HG02943 (cell line): Measurements from ENCODE around the gene PGC.

Source experiments
- ATAC-seq: cut with Tn5 transposase; IDR thresholded peaks from one replicate; pipeline ENCODE4 v1.9.1; 2021; ENCODE audit warnings: mild to moderate bottlenecking, low read depth, moderate library complexity; ENCODE audit not compliant: unreplicated experiment

PGC gene

DNA sequence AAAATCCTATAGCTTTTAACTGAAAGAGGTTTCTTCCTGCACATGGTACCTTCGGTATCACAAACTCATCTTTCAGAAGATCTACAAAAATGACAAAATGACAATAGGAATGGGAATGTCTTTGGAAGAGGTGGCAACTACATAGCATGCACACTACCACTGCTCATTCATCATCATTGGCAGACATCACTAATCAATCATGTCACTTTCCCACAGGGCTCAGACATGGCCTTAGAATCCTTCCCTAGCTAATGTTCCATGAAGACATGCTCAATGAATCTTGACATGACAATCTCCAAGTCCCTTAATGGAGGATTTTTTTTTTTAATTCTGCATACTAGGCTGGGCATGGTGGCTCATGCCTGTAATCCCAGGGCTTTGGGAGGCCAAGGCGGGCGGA lies 3.2 kb upstream of the PGC start:
- ATAC-seq, result no peak

DNA sequence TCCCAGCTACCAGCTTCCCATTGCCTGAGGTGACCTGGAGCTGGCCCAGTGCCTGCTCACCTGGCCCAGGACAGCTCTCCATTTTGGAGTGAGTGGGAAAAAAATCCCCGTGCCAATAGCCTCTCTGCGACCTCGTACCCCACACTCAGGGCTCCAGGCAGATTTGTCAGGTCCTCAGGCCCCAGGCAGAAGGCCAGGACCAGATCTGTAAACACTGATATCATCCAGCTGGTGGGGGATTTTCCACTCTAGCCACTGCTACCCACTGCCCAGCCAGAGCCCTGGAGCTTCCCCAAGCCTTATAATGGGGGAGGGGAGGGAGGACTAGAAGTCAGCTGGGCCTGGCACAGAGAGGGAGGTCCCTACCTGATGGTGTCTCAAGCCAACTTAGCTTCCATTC lies 1.3 kb upstream of the PGC start:
- no peak for ATAC-seq

DNA sequence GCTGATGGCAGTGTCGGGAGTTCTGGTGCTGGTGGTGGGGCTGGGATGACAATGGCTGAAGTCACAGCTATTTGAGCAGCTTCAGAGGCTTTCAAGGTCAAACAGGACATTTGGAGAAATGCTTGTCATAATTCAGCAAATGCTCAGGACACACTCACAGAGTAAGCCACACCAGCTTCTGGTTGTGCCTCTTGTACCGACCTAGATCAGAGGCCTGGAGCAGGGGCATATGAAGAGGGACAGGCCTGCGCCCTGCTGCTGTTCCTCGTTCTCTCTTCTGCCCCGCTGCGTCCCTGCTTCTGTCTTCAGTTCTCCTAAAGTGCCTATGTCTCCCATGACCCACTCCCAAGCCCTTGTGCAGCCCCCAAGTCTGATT lies 893 bp upstream of the PGC start:
- ATAC-seq, result no peak

DNA sequence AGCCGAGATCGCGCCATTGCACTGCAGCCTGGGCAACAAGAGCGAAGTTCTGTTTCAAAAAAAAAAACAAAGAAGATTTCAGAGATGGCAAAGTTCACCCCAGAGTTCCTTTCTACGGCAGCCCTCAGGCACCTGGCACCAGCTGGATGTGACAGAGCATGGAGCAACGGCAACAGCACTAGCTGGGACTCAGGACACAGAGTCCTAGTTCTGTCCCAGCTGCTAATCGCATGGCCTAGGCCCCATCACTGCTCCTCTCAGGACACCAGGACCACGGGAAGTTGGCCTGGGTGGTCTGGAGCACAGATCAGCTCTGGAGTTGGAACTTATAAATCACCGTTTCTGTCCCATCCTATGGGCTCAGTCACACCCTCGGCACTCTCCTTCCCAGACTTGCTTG lies 1.1 kb downstream of the PGC start:
- no peak for ATAC-seq

DNA sequence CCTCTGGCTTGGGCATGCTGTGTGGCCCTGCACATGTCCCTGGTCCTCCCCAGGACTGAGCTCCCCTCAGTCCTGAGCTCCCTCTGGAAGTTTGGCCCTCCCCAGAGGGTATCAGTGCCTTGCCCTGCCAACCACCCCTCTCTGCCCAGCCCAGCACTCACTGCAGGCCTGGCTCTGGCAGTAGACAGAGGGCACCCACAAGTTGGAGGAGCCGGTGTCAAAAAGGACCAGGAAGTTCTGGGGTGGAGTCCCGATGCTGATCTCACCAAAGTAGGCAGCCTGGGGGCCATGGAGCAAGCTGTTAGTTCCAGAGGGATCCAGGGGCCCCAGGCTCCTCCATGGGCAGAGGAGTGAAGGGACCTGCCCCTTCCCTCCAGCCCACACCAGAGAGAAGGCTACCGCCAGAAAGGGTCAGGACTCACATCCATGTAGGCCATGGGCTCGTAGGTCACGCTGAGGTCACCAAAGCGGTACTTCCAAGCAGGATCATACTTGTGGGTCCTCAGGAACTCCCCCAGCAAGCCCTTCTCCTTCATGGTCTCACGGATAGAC lies 2.9 kb downstream of the PGC start:
- ATAC-seq, result no peak

DNA sequence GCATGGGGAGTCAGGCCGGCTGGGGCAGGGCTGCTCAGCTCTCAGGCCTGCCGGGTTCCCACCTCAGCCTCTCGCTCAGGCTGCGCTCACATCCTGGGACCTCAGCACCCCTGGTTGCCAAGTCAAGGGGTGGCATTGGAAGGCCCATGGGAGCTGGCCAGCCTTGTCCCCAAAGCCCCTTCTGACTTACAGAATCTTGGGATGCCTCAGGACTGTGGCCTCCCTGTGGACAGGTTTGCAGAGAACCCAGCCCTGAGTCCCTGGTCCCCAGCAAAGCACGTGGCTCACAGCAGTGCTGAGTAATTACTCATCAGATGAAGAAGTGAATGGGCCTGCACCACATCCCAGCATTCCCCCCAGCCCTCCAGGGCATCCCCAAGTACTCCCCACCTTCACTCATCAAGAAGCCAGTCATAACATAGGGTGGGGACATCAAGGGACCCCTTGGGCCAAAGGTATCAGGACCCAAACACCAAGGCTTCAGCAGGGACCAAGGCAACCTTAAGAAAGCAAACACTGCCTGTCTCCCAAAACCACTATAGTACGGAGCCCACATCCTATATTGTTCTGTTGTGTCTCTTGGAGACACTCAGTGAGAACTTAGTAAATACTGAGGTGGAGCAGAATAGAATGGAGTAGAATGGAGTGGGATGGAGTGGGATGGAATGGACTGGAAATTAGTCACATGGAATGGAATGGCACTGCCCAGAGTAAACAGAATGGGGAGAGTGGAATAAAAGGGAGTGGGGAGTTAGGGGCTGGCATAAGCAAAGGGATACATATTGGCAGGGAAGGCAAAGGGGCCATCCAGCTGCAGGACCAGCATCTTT lies 3.6 kb downstream of the PGC start:
- no peak for ATAC-seq

DNA sequence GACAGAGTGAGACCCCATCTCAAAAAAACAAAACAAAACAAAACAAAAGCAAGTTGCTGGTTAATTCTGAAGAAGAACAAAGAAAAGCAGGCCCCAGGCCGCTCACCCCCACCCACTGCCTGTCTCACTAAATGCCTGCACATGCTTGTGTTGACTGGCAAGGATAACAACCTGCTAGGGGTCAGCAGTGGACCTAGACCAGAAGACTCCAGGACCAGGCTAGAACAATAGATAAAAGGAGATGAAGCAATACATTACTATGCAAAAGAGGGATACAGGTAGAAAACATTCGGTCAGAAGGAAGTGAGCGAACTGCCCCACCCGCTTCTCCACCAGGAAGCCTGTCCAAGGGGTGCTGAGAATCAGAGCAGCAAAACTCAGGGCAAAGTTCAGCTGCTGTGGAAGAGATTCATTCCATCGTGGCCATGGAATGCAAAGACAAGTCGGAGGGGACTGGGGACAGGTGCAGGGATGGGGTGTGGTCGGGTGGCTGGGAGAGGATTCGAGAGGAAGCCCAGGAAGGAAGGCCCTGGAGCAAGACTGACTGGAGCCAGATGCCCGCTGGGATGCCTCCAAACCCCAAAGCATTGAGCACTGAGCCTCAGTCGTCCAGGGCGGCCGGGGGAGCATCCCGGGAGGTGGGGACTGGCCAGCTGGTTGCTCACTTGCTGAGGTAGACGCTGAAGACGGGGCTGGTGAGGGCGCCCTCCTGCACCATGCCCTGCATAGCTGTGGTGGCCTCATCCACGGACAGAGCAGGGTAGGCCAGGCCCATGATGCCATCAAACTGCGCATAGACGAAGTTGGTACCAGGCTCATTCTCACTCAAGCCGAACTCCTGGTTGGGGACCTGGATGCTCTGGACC lies 5.3 kb downstream of the PGC start:
- ATAC-seq, result no peak

DNA sequence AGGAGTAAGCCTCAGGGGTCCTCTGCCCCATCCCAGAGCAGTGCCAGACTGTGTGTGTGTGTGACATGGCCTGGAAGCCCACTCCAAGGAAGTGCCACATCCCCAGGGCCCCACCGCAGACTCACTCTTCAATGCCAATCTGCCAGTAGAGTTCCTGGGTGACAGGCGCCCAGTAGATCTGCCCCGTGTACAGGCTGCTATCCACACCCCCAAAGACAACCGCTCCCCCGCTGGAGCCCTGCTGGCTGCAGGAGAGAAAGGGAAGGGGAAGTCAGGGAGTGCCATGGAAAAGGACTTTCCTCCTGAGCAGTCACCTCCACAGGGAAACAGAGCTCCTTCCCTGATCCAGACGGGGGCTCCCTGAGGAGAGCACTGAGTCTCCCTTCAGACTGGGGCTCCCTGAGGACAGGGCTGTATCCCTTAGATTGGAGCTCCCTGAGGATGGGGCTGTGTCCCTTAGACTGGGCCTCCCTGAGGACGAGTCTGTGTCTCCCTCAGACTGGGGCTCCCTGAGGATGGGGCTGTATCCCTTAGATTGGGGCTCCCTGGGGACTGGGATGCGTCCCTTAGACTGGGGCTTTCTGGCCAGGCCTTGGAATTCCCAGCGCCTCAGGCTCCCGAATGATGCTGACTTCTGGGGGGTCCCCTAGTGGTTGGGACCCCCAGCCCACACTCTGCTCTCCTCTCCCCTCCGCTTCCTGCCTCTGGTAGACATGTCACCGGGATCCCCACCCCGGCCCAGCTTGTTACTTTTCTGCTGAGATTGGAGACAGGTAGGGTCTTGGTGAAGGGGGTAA lies 6.6 kb downstream of the PGC start:
- ATAC-seq, result no peak

DNA sequence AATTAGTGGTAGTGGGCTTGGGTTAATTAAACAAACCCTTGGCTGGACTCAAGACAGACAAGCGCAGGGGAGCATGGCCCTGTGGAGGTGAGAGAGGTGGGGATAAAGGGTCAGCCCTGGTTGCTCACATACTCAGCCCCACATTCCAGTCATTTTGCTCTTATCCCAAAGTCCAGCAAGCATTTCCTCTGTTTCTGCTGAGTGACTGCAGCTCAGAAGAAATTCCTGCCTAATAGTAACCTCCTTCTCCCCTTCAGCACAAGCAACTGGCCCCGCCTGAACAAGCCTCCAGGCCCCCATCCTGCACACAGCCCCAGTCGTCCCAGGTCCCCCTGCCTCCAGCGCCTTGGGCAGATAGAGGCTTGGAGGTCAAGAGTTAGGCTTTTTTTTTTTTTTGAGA lies 8.2 kb downstream of the PGC start:
- no peak for ATAC-seq

DNA sequence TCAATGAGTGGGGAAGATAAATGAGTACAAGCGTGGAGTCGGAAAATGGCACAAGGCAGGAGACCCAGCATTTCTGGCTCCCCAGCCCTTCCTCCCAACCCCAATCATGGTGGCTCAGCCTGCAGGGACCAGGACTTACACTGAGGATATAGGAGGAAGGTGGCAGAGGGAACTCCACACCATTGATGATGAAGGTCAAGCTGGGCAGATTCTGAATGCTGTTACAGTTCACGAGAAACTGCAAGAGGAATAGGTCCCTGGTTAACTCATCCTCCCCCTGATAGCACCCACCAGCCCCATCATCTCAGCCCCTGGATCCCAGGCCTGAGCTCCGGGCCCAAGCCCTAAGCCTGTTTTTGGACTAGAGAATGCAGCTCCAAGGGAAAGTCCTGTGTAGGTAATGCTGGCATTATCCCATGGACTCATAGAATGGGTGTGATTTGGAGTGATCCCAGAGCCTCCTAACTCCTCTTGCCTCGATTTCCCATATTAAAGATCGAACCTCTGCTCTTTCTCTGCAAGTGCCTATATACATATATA lies 9.5 kb downstream of the PGC start:
- no peak for ATAC-seq

DNA sequence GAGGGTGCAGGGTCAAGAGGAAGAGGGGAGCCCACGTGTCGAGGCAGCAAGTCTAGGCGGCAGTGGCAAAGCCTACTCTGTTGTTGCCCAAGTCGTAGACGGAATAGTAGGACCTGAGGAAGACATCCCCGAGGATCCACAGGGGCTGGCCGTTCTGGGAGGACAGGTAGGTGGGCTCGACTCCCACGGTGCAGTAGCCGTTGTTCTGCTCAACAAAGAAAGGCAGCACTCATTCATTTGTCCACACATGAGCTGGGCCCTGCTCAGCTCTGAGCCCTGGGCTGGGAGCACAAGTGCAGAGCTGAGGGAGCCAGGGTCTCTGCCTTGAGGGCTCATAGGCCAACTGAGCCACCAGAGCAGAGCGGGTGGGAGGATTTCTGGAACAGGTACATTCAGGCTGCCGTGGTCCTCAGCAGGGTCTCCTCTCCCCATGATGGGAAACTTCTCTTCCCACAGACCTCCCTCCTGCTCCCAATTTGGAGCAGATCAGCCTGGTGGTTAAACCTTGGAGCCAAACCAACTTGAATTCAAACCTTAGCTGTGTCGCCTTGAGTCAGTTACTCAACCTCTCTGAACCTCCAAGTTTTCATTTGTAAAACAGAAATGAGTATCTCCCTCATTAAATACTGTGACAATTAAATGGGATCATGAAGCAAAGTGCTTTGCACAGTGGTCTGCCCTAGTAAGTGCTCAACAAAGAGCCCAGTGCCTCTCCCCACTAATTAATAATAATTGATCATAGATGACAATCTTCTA lies 10.2 kb downstream of the PGC start:
- ATAC-seq, result no peak

DNA sequence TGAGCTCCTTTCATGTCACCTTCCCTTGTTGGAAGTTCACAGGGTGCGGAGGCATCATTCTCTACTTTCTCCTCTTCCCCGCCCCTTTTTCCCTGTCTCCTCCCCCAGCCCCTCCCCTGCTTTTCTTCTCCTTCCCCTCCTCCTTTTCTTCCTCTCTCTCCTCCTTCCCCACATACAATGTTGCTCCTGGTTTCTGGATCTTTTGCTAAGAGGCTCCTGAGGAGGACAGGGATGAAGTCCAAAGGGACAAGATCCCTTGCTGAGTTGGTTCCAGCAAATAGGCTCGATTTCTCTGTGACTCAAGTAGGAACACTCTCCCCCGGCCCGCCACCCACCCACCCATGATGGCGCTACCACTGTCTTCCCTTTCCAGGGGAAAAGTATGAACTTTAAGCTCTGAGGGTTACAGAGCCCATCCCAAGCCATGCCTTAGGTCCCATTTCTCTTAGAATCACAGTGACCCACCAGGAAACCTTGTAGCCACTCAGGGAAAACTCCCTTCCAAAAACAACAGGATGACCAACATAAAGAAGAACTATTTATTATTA lies 10.9 kb downstream of the PGC start:
- ATAC-seq, result no peak

DNA sequence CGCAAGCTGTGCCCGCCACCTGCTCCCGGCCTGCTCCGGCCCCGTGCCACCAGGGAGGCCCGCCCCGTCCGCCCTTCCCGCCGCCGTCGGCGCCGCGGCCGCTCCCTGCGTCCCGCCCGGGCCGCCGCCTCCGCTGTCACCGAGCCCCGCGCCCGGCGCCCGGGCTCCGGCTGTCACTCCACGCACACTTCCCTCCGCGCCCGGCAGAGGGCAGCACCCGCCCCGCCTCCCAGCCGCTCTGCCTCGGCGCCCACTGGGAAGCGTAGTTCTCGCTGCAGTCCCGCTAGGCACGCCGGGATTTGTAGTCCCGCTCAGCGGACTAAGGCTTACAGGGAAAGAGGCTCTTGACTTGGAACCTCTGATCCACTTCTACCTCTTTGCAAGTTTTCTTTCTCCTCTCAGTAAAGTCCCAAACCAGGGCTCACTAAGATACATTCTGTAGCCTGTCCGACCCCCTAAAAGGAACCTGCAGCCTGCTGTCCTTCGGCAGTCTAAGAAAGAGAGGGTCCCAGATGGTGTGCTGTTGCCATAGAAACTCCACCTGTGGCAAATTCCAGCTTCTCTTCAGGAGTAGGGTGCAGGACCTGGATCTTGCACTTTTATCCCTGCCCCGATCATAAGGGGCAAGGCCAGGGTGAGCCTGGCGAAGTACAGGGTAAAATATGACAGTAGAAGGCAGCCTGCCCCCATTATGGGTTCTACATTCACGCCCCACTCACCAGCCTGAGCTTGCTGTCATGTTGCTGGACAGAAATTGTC lies 11.6 kb downstream of the PGC start, which contains the start of gene TFEB:
Gene TFEB, minus strand, starts transcription at position 182 of the 759 bp plus-strand sequence. CDS start 44,395 bp downstream, outside the sequence.
- ATAC-seq, result peak; percentile 44

DNA sequence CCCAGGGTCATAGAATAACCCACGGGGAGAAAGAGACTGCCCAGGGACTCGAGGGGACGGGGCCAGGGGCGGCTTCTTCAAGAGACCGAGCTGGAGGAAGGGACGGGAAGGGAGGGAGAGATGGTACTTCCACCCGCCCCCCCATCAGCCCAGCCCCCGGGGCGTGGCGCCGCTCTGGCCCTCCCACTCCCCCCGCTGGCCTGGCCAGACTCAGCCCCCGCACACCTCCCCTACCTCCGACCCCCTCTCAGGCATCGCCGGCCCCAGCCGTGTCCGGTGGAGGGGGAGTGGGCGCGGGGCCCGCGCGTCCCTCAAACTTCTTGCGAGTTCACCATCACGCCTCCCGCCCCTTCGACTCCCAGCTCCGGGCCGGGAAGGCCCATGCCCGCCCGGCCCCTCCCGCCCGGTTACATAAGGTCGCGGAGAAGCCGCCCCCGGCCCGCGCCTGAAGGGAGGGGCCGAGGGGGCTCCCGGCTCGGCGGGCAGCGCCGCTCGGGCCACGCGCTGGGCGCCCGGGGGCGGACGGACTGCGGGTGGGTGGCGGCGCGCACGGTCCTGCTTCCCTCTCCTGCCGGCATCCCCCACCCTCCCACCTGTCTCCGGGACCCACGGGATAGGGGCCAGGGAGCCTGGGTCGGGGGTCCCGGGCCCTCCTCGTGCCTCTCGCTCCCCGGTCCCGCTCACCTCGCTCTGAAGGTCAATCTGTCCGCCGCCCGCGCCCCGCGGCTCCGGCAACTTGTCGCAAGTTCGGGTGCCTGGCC lies 12.4 kb downstream of the PGC start:
- peak; percentile 23 for ATAC-seq

DNA sequence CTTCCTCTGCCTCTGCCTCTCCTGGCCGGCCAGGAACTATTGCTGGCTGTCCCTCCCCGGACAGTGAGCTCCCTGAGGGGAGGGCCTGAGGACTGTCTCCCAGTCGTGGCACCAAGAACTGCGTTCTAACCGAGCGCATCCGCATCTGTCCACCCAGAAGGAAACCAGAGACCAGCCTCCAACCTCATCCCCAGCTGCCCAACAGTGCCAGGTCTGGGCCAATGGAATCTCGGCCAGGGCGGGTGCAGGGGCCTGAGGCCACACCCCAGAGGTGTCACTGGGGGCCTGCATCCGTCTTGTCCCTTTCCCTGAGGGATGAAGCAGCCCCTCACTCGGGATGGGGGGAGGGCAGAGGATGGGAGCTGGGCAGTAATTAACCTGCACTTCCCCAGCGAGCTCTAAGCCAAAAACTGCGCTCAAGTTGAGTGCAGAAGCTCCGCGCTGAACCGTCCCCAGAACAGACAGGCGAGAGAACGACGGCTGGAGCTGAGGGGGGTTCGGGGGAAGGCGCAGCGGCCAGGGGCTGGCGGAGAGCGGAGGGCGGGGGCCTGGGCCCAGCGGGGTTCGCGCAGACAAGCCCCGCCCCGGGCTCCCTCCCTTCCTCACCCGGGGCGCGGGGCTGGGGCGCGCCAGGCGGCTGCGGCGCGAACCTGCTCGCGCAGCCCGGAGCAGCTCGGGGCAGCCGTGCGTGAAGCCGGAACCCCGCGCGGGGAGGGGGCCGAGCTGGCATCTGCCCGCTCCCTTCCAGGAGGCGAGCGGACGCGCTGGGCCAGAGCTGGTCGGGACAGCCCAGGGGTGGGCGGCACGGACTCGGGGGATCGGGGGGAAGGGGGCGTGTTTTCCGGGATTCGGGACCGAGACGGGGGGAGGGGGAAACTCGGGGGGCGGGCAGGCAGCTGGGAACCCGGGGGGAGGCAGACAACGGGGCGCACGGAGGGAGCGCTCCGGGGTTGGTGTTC lies 13.2 kb downstream of the PGC start:
- peak; percentile 45 for ATAC-seq

DNA sequence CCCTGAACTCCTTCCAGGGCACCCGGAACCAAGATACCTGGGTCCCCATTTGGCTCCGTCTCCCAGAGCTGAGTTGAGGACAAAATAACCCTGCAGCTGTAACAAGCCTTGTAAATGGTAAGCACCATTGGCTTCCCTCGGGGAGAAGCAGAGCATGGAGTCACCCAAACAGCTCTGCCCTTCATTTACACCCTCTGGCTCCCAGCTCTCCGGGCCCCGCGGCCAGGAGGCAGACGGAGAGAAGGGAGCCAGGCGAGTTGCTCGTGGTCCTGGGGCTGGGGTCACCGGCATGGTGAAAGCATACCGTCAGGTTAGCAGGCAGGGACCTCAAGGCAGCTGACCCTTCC lies 13.9 kb downstream of the PGC start:
- no peak for ATAC-seq
